MCF 10A (cell line): ENCODE results near the gene GOLGA2. TPM values are rescaled to one million over a fixed set of nuclear protein-coding genes. Genes with fewer than 3 reads are reported as not detected.

ENCODE experiments used
- BruUV-seq: library from RNA; stranded (reverse); fragments of 400-500 nt; replicated peaks from 2 replicates; lab custom pipeline; 2021; lab: Mats Ljungman, UMichigan
- CTCF ChIA-PET: fragments of 300-600 bp; sonication (Branson Sonifier 250); formaldehyde crosslinking; extraction: SDS; loops from one replicate; lab custom pipeline; 2021; ENCODE audit warnings: antibody characterized with exemption, inconsistent platforms; lab: Yijun Ruan, JAX
- POLR2A ChIA-PET: fragments of 300-600, 350-650 bp; sonication (Branson Sonifier 250); formaldehyde crosslinking; extraction: SDS; loops from one replicate; lab custom pipeline; 2020; ENCODE audit warnings: antibody characterized with exemption, inconsistent platforms; lab: Yijun Ruan, JAX
- DNase-seq: peaks from one replicate; pipeline ENCODE4 v3.0.0-alpha.2; 2018; ENCODE audit not compliant: unreplicated experiment
- H3K27ac Mint-ChIP-seq: one replicate; pipeline ENCODE4 v1.8.0; 2022; ENCODE audit warnings: mild to moderate bottlenecking, low read depth, mixed read lengths; ENCODE audit not compliant: unreplicated experiment
- H3K27me3 Mint-ChIP-seq: one replicate; pipeline ENCODE4 v1.8.0; 2022; ENCODE audit warnings: mixed read lengths; ENCODE audit not compliant: insufficient read depth, unreplicated experiment
- H3K36me3 Mint-ChIP-seq: one replicate; pipeline ENCODE4 v1.8.0; 2022; ENCODE audit warnings: mild to moderate bottlenecking, moderate library complexity, mixed read lengths; ENCODE audit not compliant: insufficient read depth, unreplicated experiment
- H3K4me1 Mint-ChIP-seq: one replicate; pipeline ENCODE4 v1.8.0; 2022; ENCODE audit warnings: mixed read lengths; ENCODE audit not compliant: insufficient read depth, unreplicated experiment
- H3K4me3 Mint-ChIP-seq: one replicate; pipeline ENCODE4 v1.8.0; 2022; ENCODE audit warnings: mild to moderate bottlenecking, moderate library complexity, mixed read lengths; ENCODE audit not compliant: unreplicated experiment
- H3K9me3 Mint-ChIP-seq: one replicate; pipeline ENCODE4 v1.8.0; 2022; ENCODE audit warnings: mixed read lengths; ENCODE audit not compliant: unreplicated experiment
- CTCF ChIP-seq: fragments of 200-600 bp; IDR thresholded peaks from one replicate; pipeline ENCODE4 v1.8.0; 2022; ENCODE audit warnings: antibody characterized with exemption, mild to moderate bottlenecking; ENCODE audit not compliant: unreplicated experiment
- intact Hi-C: fragments of 100-400 bp; cut with micrococcal nuclease; formaldehyde crosslinking; loops from 2 replicates; pipeline ENCODE4 v1.14.1; 2022
- total RNA-seq: library from RNA; stranded (reverse); gene quantifications from 2 replicates; pipeline ENCODE4 v1.2.3, GENCODE V29; 2022

The GOLGA2 gene
- total RNA-seq, 1 experiment from 2014 or later: 124 TPM

- CTCF ChIA-PET: interaction anchor here (0.6 kb wide), 2 partner anchors 95 to 598 kb away, joined by 3 read pairs; partner anchors contain the start of gene URM1
- TSS peak; percentile 37 for BruUV-seq
- POLR2A ChIA-PET: interaction anchor here (0.6 to 2.1 kb wide), 9 partner anchors 10 to 107 kb away, joined by 3 to 12 read pairs (median 5); partner anchors contain the start of gene URM1
- Mint-ChIP-seq H3K4me3 (peak overlapping the region; percentile 92), H3K4me1 (peaks cover 18% of the 10 kb centered on the region), H3K27ac (peak overlapping the region; percentile 79), H3K36me3 (peaks cover 22% of the 10 kb centered on the region), H3K27me3 (no peaks in the 10 kb centered on the region), H3K9me3 (no peaks in the 10 kb centered on the region)
- DNase-seq: no peak
- no peak for TF ChIP-seq CTCF
- intact Hi-C loops: loop anchor here (1.0 kb wide), 1 partner anchor 53 kb away; no protein-coding TSS in a partner anchor
These were observed 915 bp upstream of the GOLGA2 start for GRCh38 chr9:128276574-128277270.

- Mint-ChIP-seq H3K4me3 (peak within 1 kb of the TSS; percentile 92), H3K36me3 (peaks cover 28% of the 10 kb centered on the region), H3K27me3 (no peaks in the 10 kb centered on the region), H3K9me3 (no peaks in the 10 kb centered on the region), H3K27ac (peak within 1 kb of the TSS; percentile 79), H3K4me1 (peaks cover 18% of the 10 kb centered on the region)
- no TSS peak for BruUV-seq
- intact Hi-C loops: loop anchor here (1.0 kb wide), 1 partner anchor 53 kb away; no protein-coding TSS in a partner anchor
- ChIA-PET CTCF (interaction anchor here (0.6 kb wide), 1 partner anchor 599 kb away, joined by 3 read pairs; no protein-coding TSS in a partner anchor), POLR2A (interaction anchor here (0.6 to 2.1 kb wide), 14 partner anchors 9 to 828 kb away, joined by 3 to 12 read pairs (median 4); partner anchors contain the start of genes ENDOG and URM1)
- TF ChIP-seq CTCF: no peak
- peak; percentile 99 for DNase-seq
These were observed 284 bp upstream of the GOLGA2 start, which contains the start of gene SWI5 for GRCh38 chr9:128276008-128276573. Gene SWI5, plus strand, starts transcription at chr9:128276276.

- TF ChIP-seq CTCF: no peak
- CTCF ChIA-PET: interaction anchor here (1.5 kb wide), 1 partner anchor 19 kb away, joined by 4 read pairs; no protein-coding TSS in a partner anchor
- Mint-ChIP-seq H3K4me3 (peak overlapping the region; percentile 92), H3K36me3 (peaks cover 36% of the 10 kb centered on the region), H3K9me3 (no peaks in the 10 kb centered on the region), H3K4me1 (peaks cover 18% of the 10 kb centered on the region), H3K27me3 (no peaks in the 10 kb centered on the region), H3K27ac (peak overlapping the region; percentile 79)
- no TSS peak for BruUV-seq
- DNase-seq: no peak
- POLR2A ChIA-PET: interaction anchor here (0.6 to 1.6 kb wide), 2 partner anchors 10 to 77 kb away, joined by 3 to 4 read pairs; no protein-coding TSS in a partner anchor
- intact Hi-C loops: no loop called here
These were observed 1.6 kb downstream of the GOLGA2 start for GRCh38 chr9:128274245-128274644.

GRCh38 chr9:128271512-128271911 is 4.3 kb downstream of the GOLGA2 start:
- BruUV-seq: no TSS peak
- H3K4me1 Mint-ChIP-seq: peaks cover 10% of the 10 kb centered on the region
- DNase-seq: no peak
- H3K36me3 Mint-ChIP-seq: peaks cover 34% of the 10 kb centered on the region
- no peak for TF ChIP-seq CTCF
- H3K4me3 Mint-ChIP-seq: no peak overlapping the region
- H3K27me3 Mint-ChIP-seq: no peaks in the 10 kb centered on the region
- ChIA-PET CTCF (interaction anchor here (0.6 kb wide), 1 partner anchor 364 kb away, joined by 3 read pairs; no protein-coding TSS in a partner anchor), POLR2A (interaction anchor here (0.6 kb wide), 1 partner anchor 39 kb away, joined by 4 read pairs; no protein-coding TSS in a partner anchor)
- no peaks in the 10 kb centered on the region for H3K9me3 Mint-ChIP-seq
- H3K27ac Mint-ChIP-seq: no peak overlapping the region
- intact Hi-C loops: no loop called here
